ENCODE results near the gene APBB2. TPM values are rescaled to one million over a fixed set of nuclear protein-coding genes. Genes with fewer than 3 reads are reported as not detected.
A peak's percentile ranks its signal among the peaks of the same experiment; 100 is the strongest.

The APBB2 gene
- total and polyA plus RNA-seq, 2 of the 4 experiments (the other 2 are of a cell fraction): 47.9 to 75.5 TPM

- H3K9me3 ChIP-seq (ENCODE audit: control insufficient read depth, insufficient read depth, low read length): no peaks in the 10 kb centered on the region
- peak overlapping the region; percentile 81; the same call in 1 of the 2 replicates for H2BK120ac ChIP-seq (ENCODE audit: low read depth, low read length)
- no peak overlapping the region for H4K5ac ChIP-seq (ENCODE audit: low read depth, low read length)
- H3K79me1 ChIP-seq (ENCODE audit: low read depth in 1 of 2, low read length in 2 of 2): peaks cover 8 to 22% of the 10 kb centered on the region in 2 experiments
- dilution Hi-C loops (cut with HindIII; ENCODE audit: low sequenced_read_pairs, unreplicated experiment): no loop called here
- H2AK9ac ChIP-seq (replicated peaks; ENCODE audit: low read depth, low read length, poor library complexity): peak overlapping the region; percentile 85
- H3K9ac ChIP-seq (ENCODE audit: low read depth, low read length): no peak overlapping the region
- H3K4me3 ChIP-seq (ENCODE audit: insufficient read depth, low read depth, low read length): no peak overlapping the region
- H4K20me1 ChIP-seq (ENCODE audit: insufficient read depth, low read length): no peaks in the 10 kb centered on the region
- peak overlapping the region; percentile 62; the same call in 1 of the 2 replicates for H3K14ac ChIP-seq (replicated peaks; ENCODE audit: low read depth, low read length)
- H2BK20ac ChIP-seq (ENCODE audit: low read depth, low read length): peak overlapping the region; percentile 50
- 15% methylated on average over 3 of the region's 8 CpGs; no CpG with 5 or more reads in 1 of the 2 experiments for WGBS, 2 experiments (ENCODE audit: extremely low coverage in 2 of 2, insufficient read length in 1 of 2)
- H3K4me2 ChIP-seq (ENCODE audit: low read depth, low read length): 0 out of 2 replicates have a peak overlapping the region, but pooled peaks have one; percentile 27
- H3K18ac ChIP-seq (ENCODE audit: low read depth, low read length): no peak overlapping the region
- peak overlapping the region; percentile 77; the same call in 1 of the 2 replicates for H2AK5ac ChIP-seq (ENCODE audit: low read depth, low read length)
- H3K4ac ChIP-seq (ENCODE audit: low read depth, low read length): peak overlapping the region; percentile 69; the same call in 1 of the 2 replicates
- no peak overlapping the region for H2BK5ac ChIP-seq (ENCODE audit: low read depth, low read length, poor library complexity, severe bottlenecking)
- peak overlapping the region; percentile 89 for H2AFZ ChIP-seq (replicated peaks; ENCODE audit: low read length, poor library complexity)
- H3K36me3 ChIP-seq (ENCODE audit: control insufficient read depth, insufficient read depth, low read length): no peaks in the 10 kb centered on the region
- ChIA-PET POLR2A (ENCODE audit: unreplicated experiment) (interaction anchor here (0.5 kb wide), 1 partner anchor 254 kb away, joined by 4 read pairs; no protein-coding TSS in a partner anchor), CTCF (interaction anchor here (0.9 to 1.5 kb wide), 8 partner anchors 46 to 290 kb away, joined by 3 to 5 read pairs (median 4); no protein-coding TSS in a partner anchor)
- no peaks in the 10 kb centered on the region for H3K27me3 ChIP-seq (ENCODE audit: control insufficient read depth, insufficient read depth, low read length)
- intact Hi-C loops (cut with micrococcal nuclease): loop anchor here (1.0 to 5.0 kb wide), 5 partner anchors 38 to 287 kb away; no protein-coding TSS in a partner anchor
- DNase-seq (no peak), ATAC-seq (ENCODE audit: low read depth) (no peak)
- H3K27ac ChIP-seq (ENCODE audit: insufficient read depth, low read length): no peak overlapping the region
- H4K8ac ChIP-seq (ENCODE audit: low read depth in 2 of 2, low read length in 2 of 2): peak overlapping the region in 1 of 2 experiments; percentile 72; a peak in 1 of 4 replicates
- peak overlapping the region; percentile 75; the same call in 1 of the 2 replicates for H4K91ac ChIP-seq (ENCODE audit: insufficient read depth, low read depth, low read length)
- H3K23ac ChIP-seq (ENCODE audit: low read depth, low read length): peak overlapping the region; percentile 80; the same call in 1 of the 2 replicates
- H3K4me1 ChIP-seq (ENCODE audit: control insufficient read depth, insufficient read depth, low read length): peaks cover 2% of the 10 kb centered on the region; the same call in 1 of the 2 replicates
- in situ Hi-C loops (cut with MboI; ENCODE audit: low sequenced_read_pairs): loop anchor here (5.0 kb wide), 2 partner anchors 237 to 292 kb away; no protein-coding TSS in a partner anchor
- no peak overlapping the region for H3K56ac ChIP-seq (ENCODE audit: extremely low read depth, insufficient read depth, low read length)
- 0 out of 3 replicates have a peak overlapping the region, but pooled peaks have one; percentile 60 for H2BK15ac ChIP-seq (ENCODE audit: low read depth, low read length)
- H3K9me1 ChIP-seq (ENCODE audit: insufficient read depth, low read length): no peaks in the 10 kb centered on the region; the same call in 1 of the 2 replicates
- BruUV-seq (replicated peaks): no TSS peak
- TF ChIP-seq SMC3 (IDR thresholded peaks at IDR 0.05; ENCODE audit: low read depth, low read length) (no peak), POLR2A (IDR thresholded peaks at IDR 0.05; ENCODE audit: low read depth, low read length) (no peak), USF2 (IDR thresholded peaks at IDR 0.05; ENCODE audit: low read depth, low read length) (no peak), RFX5 (IDR thresholded peaks at IDR 0.05; ENCODE audit: low read depth, low read length) (no peak), CTCF (conservative IDR thresholded peaks at IDR 0.05; ENCODE audit: low read depth, low read length) (no peak), RCOR1 (IDR thresholded peaks at IDR 0.05; ENCODE audit: insufficient replicate concordance, low read length) (no peak), CHD1 (IDR thresholded peaks at IDR 0.05; ENCODE audit: low read depth, low read length) (no peak), NFE2L2 (IDR thresholded peaks at IDR 0.05; ENCODE audit: low read depth, low read length) (no peak), RAD21 (IDR thresholded peaks at IDR 0.05; ENCODE audit: low read length) (no peak), MAZ (IDR thresholded peaks at IDR 0.05; ENCODE audit: borderline replicate concordance, low read depth, low read length) (no peak), CEBPB (IDR thresholded peaks at IDR 0.05; ENCODE audit: low read depth, low read length) (no peak), ELK1 (IDR thresholded peaks at IDR 0.05; ENCODE audit: borderline replicate concordance, low read depth, low read length) (no peak), MAFK (IDR thresholded peaks at IDR 0.05; ENCODE audit: low read depth, low read length) (no peak), MXI1 (IDR thresholded peaks at IDR 0.05; ENCODE audit: borderline replicate concordance, low read depth, low read length) (no peak), FOS (IDR thresholded peaks at IDR 0.05; ENCODE audit: low read depth, low read length) (no peak)
Observed at GRCh38 chr4:41214825-41215146, 444 bp upstream of the APBB2 start.

Data from IMR-90 (cell line).